ENCODE results near the gene TAF4B. TPM values are rescaled to one million over a fixed set of nuclear protein-coding genes. Genes with fewer than 3 reads are reported as not detected.
A peak's percentile ranks its signal among the peaks of the same experiment; 100 is the strongest.

The TAF4B gene
- total and polyA plus RNA-seq, 12 donors = 0.73 to 1.8 (median 1.5) TPM

- WGBS, 2 donors = 75 to 88% methylated on average over 3 of the region's 3 CpGs
- intact Hi-C loops (cut with DNase I) = no loop called here
These were observed 100.8 kb downstream of the TAF4B start for GRCh38 chr18:26327062-26327461.

GRCh38 chr18:26332991-26333390 lies 106.7 kb downstream of the TAF4B start:
- Histone ChIP-seq H3K4me3 (no peak overlapping the region), H3K27me3 (no peaks in the 10 kb centered on the region), H3K36me3 (peaks cover 0 to 4% (median 0%) of the 10 kb centered on the region in 9 donors), H3K27ac (no peak overlapping the region), H3K4me1 (peaks cover 0 to 18% (median 5%) of the 10 kb centered on the region in 9 donors), H3K9me3 (no peaks in the 10 kb centered on the region)
- intact Hi-C loops (cut with DNase I) = loop anchor here in 1 of 10 donors (10.0 kb wide), 1 partner anchor 58 kb away; no protein-coding TSS in a partner anchor
- no peak for TF ChIP-seq CTCF (IDR thresholded peaks at IDR 0.05)
- ATAC-seq (no peak), DNase-seq (no peak)
- WGBS, 2 donors = 93 to 94% methylated on average over 1 of the region's 1 CpG

More at GRCh38 chr18:26327062-26327461, 100.8 kb downstream of the TAF4B start:
- DNase-seq = no peak
- H3K4me3 ChIP-seq = no peak overlapping the region
- no peaks in the 10 kb centered on the region for H3K27me3 ChIP-seq
- no peak for ATAC-seq
- H3K4me1 ChIP-seq = no peaks in the 10 kb centered on the region
- no peak overlapping the region for H3K27ac ChIP-seq
- peaks cover 0 to 4% (median 0%) of the 10 kb centered on the region in 9 donors for H3K36me3 ChIP-seq
- TF ChIP-seq CTCF (IDR thresholded peaks at IDR 0.05) = no peak
- H3K9me3 ChIP-seq = no peaks in the 10 kb centered on the region

- intact Hi-C loops (cut with DNase I) = loop anchor here in 1 of 10 donors (10.0 kb wide), 1 partner anchor 60 kb away; no protein-coding TSS in a partner anchor
- H3K4me3 ChIP-seq = no peak overlapping the region
- peak overlapping the region in 5 of 10 donors; percentile 16 to 56 (median 37) for H3K27ac ChIP-seq
- H3K4me1 ChIP-seq = peaks cover 0 to 18% (median 5%) of the 10 kb centered on the region in 9 donors
- WGBS, 2 donors = 68 to 75% methylated on average over 2 of the region's 2 CpGs
- DNase-seq (no peak), ATAC-seq (peak in 5 of 8 donors; percentile 61 to 77 (median 71))
- H3K27me3 ChIP-seq = no peaks in the 10 kb centered on the region
- TF ChIP-seq CTCF (IDR thresholded peaks at IDR 0.05) = no peak
- no peaks in the 10 kb centered on the region for H3K36me3 ChIP-seq
- H3K9me3 ChIP-seq = no peaks in the 10 kb centered on the region
These were observed 108.9 kb downstream of the TAF4B start for GRCh38 chr18:26335156-26335555.

GRCh38 chr18:26335571-26336487 lies 109.6 kb downstream of the TAF4B start:
- no peaks in the 10 kb centered on the region for H3K9me3 ChIP-seq
- WGBS, 2 donors = 54 to 59% methylated on average over 4 of the region's 4 CpGs
- no peaks in the 10 kb centered on the region for H3K27me3 ChIP-seq
- intact Hi-C loops (cut with DNase I) = loop anchor here in 1 of 10 donors (10.0 kb wide), 1 partner anchor 61 kb away; no protein-coding TSS in a partner anchor
- DNase-seq (no peak), ATAC-seq (peak in 3 of 8 donors; percentile 44 to 68 (median 46))
- H3K4me1 ChIP-seq = peaks cover 0 to 18% (median 5%) of the 10 kb centered on the region in 9 donors
- no peaks in the 10 kb centered on the region for H3K36me3 ChIP-seq
- no peak overlapping the region for H3K4me3 ChIP-seq
- H3K27ac ChIP-seq = peak overlapping the region in 5 of 10 donors; percentile 16 to 56 (median 37)
- no peak for TF ChIP-seq CTCF (IDR thresholded peaks at IDR 0.05)

Data from heart right ventricle (tissue), 16 donors.